Measurements from ENCODE around the gene MUL1. TPM values are rescaled to one million over a fixed set of nuclear protein-coding genes. Genes with fewer than 3 reads are reported as not detected.

The MUL1 gene
- total and polyA plus RNA-seq, 9 of the 15 experiments (the other 6 are each of a cell fraction or from before 2014, with no cell fraction given), result 10.4 to 32.9 (median 19.3) TPM

GRCh38 chr1:20491866-20492265, 16.1 kb downstream of the MUL1 start:
- WGBS (ENCODE audit: insufficient coverage, low coverage, missing lambda C conversion rate), result 0% methylated on average over 7 of the region's 7 CpGs
- H3K27me3 ChIP-seq (ENCODE audit: control insufficient read depth in 2 of 2, insufficient read depth in 2 of 2, low read length in 2 of 2), result peaks cover 29 to 52% of the 10 kb centered on the region in 2 experiments
- TF ChIP-seq GTF2A2 (tag; IDR thresholded peaks at IDR 0.05), result no peak
- BruUV-seq (replicated peaks), result no TSS peak
- peaks cover 0 to 2% of the 10 kb centered on the region in 2 experiments; a peak in 2 of 5 replicates for H3K4me1 ChIP-seq (replicated peaks in 1 of 2; ENCODE audit: control insufficient read depth in 2 of 2, insufficient read depth in 2 of 2, low read length in 2 of 2)
- DNase-seq (ENCODE audit: extremely low read depth in 1 of 4, low spot score in 3 of 4), result no peak
- H2AFZ ChIP-seq (ENCODE audit: low read depth, low read length), result no peak overlapping the region
- no peaks in the 10 kb centered on the region for H3K79me2 ChIP-seq (ENCODE audit: control insufficient read depth, insufficient read depth, low read length)
- no peak overlapping the region for H3K27ac ChIP-seq (ENCODE audit: extremely low read depth, low read depth, low read length)
- no peak overlapping the region for H3K9ac ChIP-seq (ENCODE audit: insufficient read depth in 1 of 2, low read depth in 2 of 2, low read length in 2 of 2)
- H3K4me2 ChIP-seq (ENCODE audit: insufficient read depth, low read length), result no peak overlapping the region
- H3K9me1 ChIP-seq (ENCODE audit: control insufficient read depth, insufficient read depth, low read length), result no peaks in the 10 kb centered on the region
- no peaks in the 10 kb centered on the region for H3K36me3 ChIP-seq (ENCODE audit: control insufficient read depth, insufficient read depth, low read length)
- FAIRE-seq, result no peak
- H3K9me3 ChIP-seq (replicated peaks; ENCODE audit: control insufficient read depth, insufficient read depth, low read depth, low read length), result no peaks in the 10 kb centered on the region; the same call in 1 of the 2 replicates
- H3K4me3 ChIP-seq, result no peak overlapping the region
- no peak for ATAC-seq
- POLR2A ChIA-PET, result interaction anchor here (1.3 kb wide), 1 partner anchor 14 kb away, joined by 3 read pairs; no protein-coding TSS in a partner anchor
- CTCF ChIA-PET (ENCODE audit: low intra/inter-chr PET ratio), result interaction anchor here (0.5 to 2.5 kb wide), 2 partner anchors 58 to 391 kb away, joined by 3 to 23 read pairs; no protein-coding TSS in a partner anchor
- H4K20me1 ChIP-seq (replicated peaks; ENCODE audit: control insufficient read depth, insufficient read depth, low read length), result peaks cover 6% of the 10 kb centered on the region
- intact Hi-C loops (cut with micrococcal nuclease) (loop anchor here (2.0 to 5.0 kb wide), 5 partner anchors 53 to 575 kb away; no protein-coding TSS in a partner anchor), in situ Hi-C loops (cut with MboI) (loop anchor here (5.0 to 10.0 kb wide), 3 partner anchors 120 to 390 kb away; no protein-coding TSS in a partner anchor)

GRCh38 chr1:20491178-20491577, 16.8 kb downstream of the MUL1 start:
- no peak overlapping the region for H2AFZ ChIP-seq (ENCODE audit: low read depth, low read length)
- no peak for ATAC-seq
- H3K4me3 ChIP-seq, result no peak overlapping the region
- peaks cover 32 to 58% of the 10 kb centered on the region in 2 experiments for H3K27me3 ChIP-seq (ENCODE audit: control insufficient read depth in 2 of 2, insufficient read depth in 2 of 2, low read length in 2 of 2)
- no TSS peak for BruUV-seq (replicated peaks)
- in situ Hi-C loops (cut with MboI), result loop anchor here (5.0 to 10.0 kb wide), 3 partner anchors 119 to 389 kb away; no protein-coding TSS in a partner anchor
- no peak for FAIRE-seq
- H3K4me1 ChIP-seq (replicated peaks in 1 of 2; ENCODE audit: control insufficient read depth in 2 of 2, insufficient read depth in 2 of 2, low read length in 2 of 2), result peaks cover 0 to 9% of the 10 kb centered on the region in 2 experiments; a peak in 3 of 5 replicates
- no peak overlapping the region for H3K4me2 ChIP-seq (ENCODE audit: insufficient read depth, low read length)
- no peak overlapping the region for H3K27ac ChIP-seq (ENCODE audit: extremely low read depth, low read depth, low read length)
- no peaks in the 10 kb centered on the region for H3K36me3 ChIP-seq (ENCODE audit: control insufficient read depth, insufficient read depth, low read length)
- H3K79me2 ChIP-seq (ENCODE audit: control insufficient read depth, insufficient read depth, low read length), result no peaks in the 10 kb centered on the region
- H3K9ac ChIP-seq (ENCODE audit: insufficient read depth in 1 of 2, low read depth in 2 of 2, low read length in 2 of 2), result no peak overlapping the region
- H4K20me1 ChIP-seq (replicated peaks; ENCODE audit: control insufficient read depth, insufficient read depth, low read length), result peaks cover 6% of the 10 kb centered on the region
- H3K9me3 ChIP-seq (replicated peaks; ENCODE audit: control insufficient read depth, insufficient read depth, low read depth, low read length), result no peaks in the 10 kb centered on the region; the same call in 1 of the 2 replicates
- WGBS (ENCODE audit: insufficient coverage, low coverage, missing lambda C conversion rate), result 0% methylated on average over 6 of the region's 6 CpGs
- ChIA-PET POLR2A (interaction anchor here (1.3 kb wide), 2 partner anchors 14 to 359 kb away, joined by 3 to 4 read pairs; no protein-coding TSS in a partner anchor), CTCF (ENCODE audit: low intra/inter-chr PET ratio) (no interaction called here)
- intact Hi-C loops (cut with micrococcal nuclease), result loop anchor here (5.0 kb wide), 4 partner anchors 129 to 574 kb away; no protein-coding TSS in a partner anchor
- H3K9me1 ChIP-seq (ENCODE audit: control insufficient read depth, insufficient read depth, low read length), result no peaks in the 10 kb centered on the region
- DNase-seq (ENCODE audit: extremely low read depth in 1 of 4, low spot score in 3 of 4), result no peak
- no peak for TF ChIP-seq ZNF217 (CRISPR knock-in tag; IDR thresholded peaks at IDR 0.05)
- TF ChIP-seq ZNF57 (CRISPR knock-in tag; IDR thresholded peaks at IDR 0.05), result no peak
- no peak for TF ChIP-seq CTCFL (IDR thresholded peaks at IDR 0.05; ENCODE audit: borderline replicate concordance, insufficient read depth, low read depth, low read length, poor library complexity, severe bottlenecking)
- no peak for TF ChIP-seq HBP1 (CRISPR knock-in tag; IDR thresholded peaks at IDR 0.05)
- TF ChIP-seq NCOA6 (IDR thresholded peaks at IDR 0.05), result no peak
